NCI-H1436 treated with DMSO at 0.1 percent for 48 hours (cell line): Measurements from ENCODE around the gene MMEL1.

ENCODE experiments used
- DNase-seq: peaks from one replicate; lab custom pipeline; 2025; lab: John Stamatoyannopoulos, UW

The MMEL1 gene

GRCh38 chr1:2642560-2643413 is 10.0 kb upstream of the MMEL1 start:
- DNase-seq, result peak; percentile 74

GRCh38 chr1:2642131-2642559 is 9.3 kb upstream of the MMEL1 start:
- DNase-seq, result no peak

GRCh38 chr1:2641381-2642130 is 8.7 kb upstream of the MMEL1 start:
- no peak for DNase-seq

- DNase-seq, result no peak
Measured at GRCh38 chr1:2640626-2641025, 7.8 kb upstream of the MMEL1 start.

- DNase-seq, result no peak
Measured at GRCh38 chr1:2639607-2640521, 7.0 kb upstream of the MMEL1 start.

GRCh38 chr1:2639203-2639602 is 6.4 kb upstream of the MMEL1 start:
- DNase-seq, result no peak

- DNase-seq, result no peak
Measured at GRCh38 chr1:2638466-2639115, 5.8 kb upstream of the MMEL1 start.

GRCh38 chr1:2637442-2638145 is 4.8 kb upstream of the MMEL1 start:
- no peak for DNase-seq

GRCh38 chr1:2636733-2637132 is 3.9 kb upstream of the MMEL1 start:
- no peak for DNase-seq

- DNase-seq, result no peak
Measured at GRCh38 chr1:2635361-2636010, 2.7 kb upstream of the MMEL1 start.

- DNase-seq, result no peak
Measured at GRCh38 chr1:2633936-2634491, 1.2 kb upstream of the MMEL1 start.

- DNase-seq, result no peak
Measured at GRCh38 chr1:2633366-2633935, 635 bp upstream of the MMEL1 start.

GRCh38 chr1:2632051-2632430 is 775 bp downstream of the MMEL1 start:
- no peak for DNase-seq

- DNase-seq, result no peak
Measured at GRCh38 chr1:2631136-2632050, 1.4 kb downstream of the MMEL1 start.

GRCh38 chr1:2630498-2631135 is 2.2 kb downstream of the MMEL1 start:
- no peak for DNase-seq

- DNase-seq, result no peak
Measured at GRCh38 chr1:2629627-2630497, 3.0 kb downstream of the MMEL1 start.

- no peak for DNase-seq
Measured at GRCh38 chr1:2628933-2629626, 3.7 kb downstream of the MMEL1 start.
